NCI-H345 (cell line): ENCODE measurements around the gene AUTS2.

Experiments
- DNase-seq: peaks from one replicate; lab custom pipeline; 2025; lab: John Stamatoyannopoulos, UW

AUTS2 gene

DNA sequence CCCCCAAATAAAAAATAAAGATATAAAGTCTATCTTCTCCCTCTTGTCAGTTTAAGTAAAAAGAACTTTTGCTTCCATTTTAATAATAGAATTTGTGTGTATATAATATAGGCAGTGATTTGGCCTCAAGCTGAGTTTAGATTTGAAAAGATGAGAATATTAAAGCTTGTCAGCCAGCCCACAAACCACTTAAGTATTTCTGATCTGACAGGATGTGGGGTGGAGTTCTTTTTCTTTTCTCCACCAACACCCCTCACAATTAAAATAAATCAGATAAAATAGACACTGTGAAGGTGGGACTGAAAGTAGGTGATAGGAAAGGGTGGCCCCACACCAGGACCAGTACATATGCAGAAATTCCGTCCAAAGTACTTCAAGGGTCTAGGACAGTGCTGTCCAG lies 714.1 kb downstream of the AUTS2 start:
- DNase-seq: no peak

DNA sequence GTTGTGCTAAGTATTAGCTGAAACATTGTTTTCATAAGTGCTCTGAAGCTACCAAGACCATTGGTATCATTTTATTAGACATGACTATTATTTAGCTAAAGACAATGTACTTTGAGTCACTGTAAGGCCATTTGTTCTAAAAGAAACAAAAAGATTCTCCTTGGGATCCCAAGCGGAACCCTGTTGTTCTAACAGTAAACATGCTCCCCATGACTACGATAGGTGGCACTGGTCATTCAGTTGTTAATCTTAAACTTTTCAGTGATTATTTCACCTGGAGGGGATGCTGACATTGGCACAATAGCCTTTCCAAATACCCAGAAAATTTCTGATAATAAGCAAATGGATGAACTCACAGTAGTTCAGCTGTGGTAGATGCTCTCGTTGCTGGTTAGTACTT lies 715.0 kb downstream of the AUTS2 start:
- DNase-seq: no peak

DNA sequence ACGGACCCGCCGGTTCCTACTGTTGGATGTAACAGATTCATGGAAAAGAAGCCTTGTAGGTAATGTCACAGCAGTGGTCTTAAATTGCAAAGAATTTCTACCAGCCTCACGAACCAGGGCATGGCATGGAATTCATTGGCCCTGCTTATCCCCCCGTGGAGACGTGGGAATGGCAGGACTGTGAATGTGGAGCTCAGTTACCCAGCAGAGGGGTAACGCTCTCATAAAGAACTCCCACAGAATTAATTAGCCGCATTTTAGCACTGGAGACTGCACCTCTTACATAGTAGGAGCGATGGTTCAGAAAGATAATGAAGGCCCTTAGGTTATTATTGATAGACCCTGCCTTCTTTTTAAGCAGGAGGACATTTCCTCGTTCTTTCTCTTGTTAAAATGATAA lies 715.4 kb downstream of the AUTS2 start:
- no peak for DNase-seq

DNA sequence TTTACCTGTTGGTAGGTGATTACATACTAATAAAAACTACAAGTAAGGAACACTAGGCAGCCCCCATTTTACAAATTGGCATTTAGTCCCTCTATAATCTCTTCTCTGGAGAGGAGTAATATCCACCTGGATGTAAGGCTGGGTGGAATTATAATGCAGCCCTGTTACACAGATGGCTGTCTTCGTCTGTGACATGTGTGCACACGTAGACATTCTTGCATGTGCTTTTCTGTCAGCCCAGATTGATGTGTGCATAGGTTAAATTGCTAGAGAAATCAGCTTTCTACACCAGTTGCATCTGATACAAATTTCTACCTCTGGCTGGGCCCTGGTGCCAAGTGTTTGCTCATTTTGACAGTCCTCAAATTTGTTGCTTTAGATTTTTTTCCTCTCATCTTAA lies 715.9 kb downstream of the AUTS2 start:
- no peak for DNase-seq

DNA sequence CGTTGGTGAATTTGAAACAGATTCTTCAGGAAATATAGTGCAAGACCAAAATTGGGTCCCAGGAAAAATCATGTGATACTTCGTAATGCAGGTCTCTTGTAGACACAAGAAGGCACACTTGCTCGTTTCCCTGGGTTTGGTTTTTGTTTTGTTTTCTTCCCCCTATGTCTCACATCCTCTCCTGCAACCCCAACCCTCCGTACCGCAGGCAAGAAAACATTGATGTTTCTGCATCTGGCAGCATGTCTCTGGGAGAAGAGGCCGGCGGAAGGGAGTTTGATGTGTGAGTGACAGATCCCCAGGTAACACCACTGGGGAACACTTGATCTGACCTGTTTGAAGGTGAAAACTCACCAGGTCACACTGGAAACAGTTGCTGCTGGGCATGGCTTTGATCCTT lies 718.5 kb downstream of the AUTS2 start:
- no peak for DNase-seq

DNA sequence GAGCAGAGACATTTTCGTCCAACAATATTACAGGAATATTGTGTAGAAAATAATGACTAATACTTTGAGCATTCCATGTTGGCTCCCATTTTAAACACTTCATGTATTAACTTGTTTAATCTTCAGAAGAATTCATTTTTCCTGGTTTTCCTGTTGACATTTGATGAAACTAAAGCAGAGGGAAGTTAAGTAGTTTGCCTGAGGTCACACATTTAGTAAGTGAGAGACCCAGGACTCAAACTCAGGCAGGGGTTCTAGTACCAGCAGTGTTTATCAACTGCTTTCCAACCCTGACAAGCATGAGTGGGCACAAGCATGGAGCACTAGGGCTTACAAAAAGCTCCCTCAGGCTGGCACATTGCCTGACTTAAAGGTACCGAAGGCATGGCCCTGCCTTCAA lies 719.1 kb downstream of the AUTS2 start:
- DNase-seq: no peak

DNA sequence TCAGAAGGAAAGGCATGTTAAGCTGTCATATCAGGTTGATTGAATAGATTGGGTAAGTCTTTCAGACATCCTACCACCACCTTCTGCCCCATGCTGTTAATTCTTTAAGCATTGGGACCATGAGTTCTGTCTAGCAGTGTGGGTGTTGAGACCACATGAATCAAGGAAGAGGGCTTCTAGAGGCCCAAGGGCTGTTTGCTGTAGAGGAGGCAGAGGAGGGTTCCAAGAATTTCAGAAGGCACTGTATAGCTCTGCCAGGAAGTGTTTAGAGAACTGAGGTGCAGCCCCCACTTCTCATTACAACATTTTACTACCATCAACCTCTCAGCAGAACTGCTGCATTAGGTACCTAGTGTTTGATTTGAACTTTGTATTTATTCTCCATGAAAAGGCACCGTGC lies 720.2 kb downstream of the AUTS2 start:
- no peak for DNase-seq

DNA sequence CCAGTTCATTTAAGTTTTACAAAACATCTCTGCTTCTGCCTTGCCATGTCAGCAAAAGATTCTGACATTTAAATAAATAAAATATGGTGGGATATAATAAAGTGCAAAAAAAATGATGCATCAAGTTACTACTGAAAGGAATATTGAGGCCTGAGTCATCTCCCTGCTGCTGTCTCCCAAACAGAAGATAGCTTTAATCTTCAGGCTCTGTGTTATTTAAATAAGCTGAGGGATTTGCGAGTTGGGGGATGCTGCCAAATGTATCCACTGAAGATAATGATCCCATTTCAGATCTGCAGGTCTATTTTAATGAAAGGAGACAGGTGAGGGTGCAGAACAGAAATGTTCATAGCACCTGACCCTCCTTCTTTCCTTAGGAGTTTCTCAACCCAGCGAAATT lies 720.8 kb downstream of the AUTS2 start:
- DNase-seq: no peak

DNA sequence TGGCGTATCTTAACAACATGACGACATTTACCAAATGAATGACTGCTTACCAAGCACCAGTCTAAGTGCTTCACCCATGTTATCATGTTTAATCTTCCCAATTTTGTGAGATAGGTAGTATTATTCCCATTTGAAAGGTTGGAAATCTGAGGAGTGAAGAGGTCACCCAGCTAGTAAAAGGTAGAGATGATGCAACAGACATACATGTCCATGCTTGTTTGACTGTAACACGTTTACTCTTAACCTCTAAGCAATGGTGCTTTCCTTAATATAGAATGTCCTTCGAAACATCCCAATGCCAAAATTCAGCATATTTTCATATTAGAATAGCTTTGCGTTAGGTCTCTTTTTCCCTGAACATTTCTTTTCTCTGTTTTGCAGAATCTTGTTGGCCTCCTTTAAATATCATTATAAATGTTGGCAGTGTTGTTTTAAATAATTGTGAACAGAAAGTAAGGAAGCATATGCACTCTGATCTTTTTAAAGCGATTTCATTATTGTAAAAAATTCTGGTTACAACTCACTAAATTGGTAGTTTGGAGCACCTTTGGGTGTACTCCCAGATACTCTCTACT lies 722.8 kb downstream of the AUTS2 start:
- no peak for DNase-seq

DNA sequence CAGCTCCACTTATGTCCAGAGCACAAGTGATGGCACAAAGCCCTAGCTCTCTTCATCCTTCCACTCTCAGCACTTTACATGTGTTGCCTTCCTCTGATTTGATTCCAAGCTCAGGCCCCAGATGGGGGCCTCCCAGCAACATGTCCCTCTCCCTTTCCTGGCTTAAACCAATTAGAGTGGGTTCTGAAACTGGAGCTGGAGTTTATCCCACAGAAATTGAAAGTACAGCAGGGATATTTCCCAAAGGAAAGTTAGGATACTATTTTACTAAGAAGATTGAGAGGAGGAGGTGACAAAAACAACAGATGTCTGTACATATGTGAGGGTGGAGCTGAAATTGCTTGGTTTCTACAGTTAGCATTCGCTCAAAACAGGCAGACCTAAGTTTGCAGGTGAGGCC lies 724.6 kb downstream of the AUTS2 start:
- DNase-seq: no peak

DNA sequence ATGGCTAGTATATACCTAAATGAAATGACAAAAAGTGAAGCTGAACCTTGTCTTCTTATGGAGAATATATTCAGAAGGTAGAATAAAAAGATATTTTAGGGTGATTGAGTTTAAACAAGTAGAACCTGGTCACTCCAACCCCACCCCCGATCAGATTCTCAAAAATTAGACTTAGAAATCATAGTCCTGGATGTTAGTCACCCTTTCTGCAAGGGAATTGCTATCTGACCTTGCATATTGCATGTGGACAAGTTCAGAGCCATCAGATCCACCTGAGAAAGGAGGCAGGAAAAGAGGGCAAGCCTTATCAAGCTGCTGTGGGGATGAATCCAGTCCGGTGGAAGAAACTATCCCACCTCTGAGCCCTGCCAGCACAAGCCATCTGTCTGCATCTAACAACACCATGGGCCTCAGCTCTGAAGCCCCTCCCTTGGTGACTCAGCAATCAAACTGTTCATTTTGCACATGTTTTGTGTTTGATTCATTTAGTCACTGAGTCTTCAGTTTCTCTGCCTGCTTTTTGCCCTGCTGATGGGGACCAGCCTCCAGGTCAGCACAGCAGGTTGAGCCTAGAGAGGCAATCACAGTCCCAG lies 727.3 kb downstream of the AUTS2 start:
- no peak for DNase-seq

DNA sequence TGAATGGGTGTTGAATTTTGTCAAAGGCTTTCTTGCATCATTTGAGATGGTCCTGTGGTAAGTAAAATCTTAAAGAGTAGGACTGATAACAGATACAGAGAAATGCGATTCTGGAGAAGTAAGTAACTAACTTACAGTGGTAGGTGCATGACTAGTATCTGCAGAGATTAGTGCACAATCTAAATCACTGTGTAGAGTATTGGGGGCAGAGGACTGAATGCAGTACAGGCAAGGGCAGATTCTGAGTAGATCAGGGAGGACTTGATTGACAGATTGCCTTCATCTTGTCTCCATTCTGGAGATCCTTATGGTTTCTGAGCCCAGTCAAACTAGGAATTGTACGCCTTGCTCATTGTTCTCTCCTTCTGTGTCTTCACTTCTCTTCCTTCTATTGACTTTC lies 736.0 kb downstream of the AUTS2 start:
- no peak for DNase-seq

DNA sequence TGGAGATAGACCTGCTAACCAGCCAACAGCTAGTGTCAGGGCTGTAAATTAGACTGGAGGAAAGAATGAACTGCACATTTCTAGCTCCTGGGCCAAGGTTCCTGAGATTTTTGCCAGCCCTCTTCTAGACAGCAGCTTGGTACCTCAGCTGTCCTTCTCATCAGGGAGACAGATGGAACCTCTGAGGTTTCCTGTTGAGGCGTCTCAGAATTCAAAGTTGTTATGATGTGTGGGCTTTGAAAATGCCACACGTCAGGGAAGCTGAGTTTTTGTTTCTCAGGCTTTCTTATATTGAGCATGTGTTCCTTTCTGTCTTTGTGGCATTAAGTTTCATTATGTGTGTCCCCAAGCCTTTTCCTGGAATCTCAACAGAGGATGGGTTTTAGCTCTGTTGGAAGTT lies 736.6 kb downstream of the AUTS2 start:
- DNase-seq: no peak

DNA sequence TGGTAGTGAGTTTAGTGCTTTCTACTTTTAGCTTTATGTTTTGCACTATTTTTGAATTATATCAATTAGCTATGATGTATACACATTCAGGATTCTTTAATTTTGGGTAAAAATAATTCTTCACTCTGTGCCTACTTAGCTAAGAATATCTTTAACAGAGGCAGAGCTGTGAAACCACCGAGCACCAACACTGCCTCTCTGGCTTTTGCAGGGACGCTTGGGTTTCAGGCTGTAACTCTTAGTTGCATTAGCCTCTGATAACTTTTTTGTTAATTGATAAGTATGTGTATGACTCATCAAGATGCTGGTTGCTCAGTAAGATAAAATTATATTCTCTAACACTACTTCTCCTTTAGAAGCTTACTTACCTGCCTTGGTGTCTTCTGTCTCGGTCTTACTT lies 738.3 kb downstream of the AUTS2 start:
- no peak for DNase-seq

DNA sequence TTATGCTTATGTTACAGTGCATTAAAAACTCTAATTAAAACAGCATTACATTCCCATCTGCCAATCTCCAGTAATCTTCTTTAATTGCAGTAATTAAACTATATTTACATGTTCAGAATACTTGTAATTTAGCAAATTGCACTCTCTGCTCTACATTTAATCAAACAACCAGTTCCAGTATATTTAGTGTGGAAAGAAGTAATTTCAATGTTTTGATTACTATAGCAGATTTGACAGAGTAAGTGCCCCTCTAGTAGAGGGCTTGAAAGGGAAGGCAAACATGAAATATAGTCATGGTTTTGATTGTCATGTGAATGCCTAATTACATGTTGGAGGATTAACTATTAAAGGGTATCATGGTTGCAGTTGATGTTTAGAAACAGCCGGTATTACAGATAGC lies 739.7 kb downstream of the AUTS2 start:
- DNase-seq: no peak

DNA sequence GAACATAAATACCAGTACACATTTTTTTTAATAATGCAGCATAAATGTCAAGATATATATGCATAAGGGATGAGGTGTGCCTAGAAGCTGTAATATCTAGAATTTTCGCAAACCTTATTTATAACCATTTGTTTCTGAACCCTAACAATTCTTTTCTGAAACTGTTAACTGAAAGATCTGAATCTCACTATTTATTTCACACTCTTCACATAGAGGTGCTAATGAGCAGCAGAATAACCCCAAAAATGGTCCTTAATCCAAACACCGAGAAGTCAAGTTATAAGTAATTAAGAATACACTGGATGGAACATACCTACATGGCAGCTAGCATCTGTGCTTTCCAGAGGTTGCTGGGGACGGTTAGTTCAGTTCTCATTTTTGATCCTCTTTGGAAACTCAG lies 742.0 kb downstream of the AUTS2 start:
- no peak for DNase-seq

DNA sequence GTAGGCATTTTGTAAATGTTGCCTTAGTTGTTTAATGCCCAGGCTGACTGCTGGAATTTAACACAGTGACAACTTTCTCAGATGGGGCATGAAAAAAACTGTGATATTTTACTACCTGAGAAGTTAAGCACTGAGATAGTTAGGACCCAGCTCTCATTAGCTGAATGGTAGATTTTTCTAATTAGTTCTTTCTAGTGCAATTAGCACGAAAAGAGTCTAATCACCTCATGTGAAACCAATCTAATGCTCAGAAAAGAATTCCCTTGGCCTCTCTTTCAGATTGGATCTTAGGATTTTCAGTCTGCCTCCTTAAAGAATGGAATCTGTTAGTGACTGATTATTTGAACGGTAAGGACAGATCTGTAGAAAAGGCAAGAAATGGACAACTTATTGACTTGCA lies 743.2 kb downstream of the AUTS2 start:
- no peak for DNase-seq

DNA sequence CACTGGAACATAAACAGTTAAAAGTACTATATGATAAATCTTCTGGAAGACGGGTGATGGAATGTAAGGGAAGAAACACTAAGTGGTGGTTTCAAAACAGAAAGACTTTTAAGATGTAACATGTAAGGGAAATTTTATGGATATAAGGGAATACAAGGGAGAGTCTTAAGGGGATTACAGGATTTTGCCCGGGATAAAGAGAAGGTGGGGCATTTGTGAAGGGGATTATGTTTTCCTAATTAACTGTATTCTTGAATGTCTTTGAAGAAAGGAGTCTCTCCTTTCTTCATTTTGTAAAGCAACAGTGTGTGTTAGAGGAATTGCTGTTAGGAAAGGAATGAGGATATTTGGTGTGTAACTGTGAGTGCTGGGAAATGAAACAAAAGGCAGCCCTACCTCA lies 745.2 kb downstream of the AUTS2 start:
- no peak for DNase-seq

DNA sequence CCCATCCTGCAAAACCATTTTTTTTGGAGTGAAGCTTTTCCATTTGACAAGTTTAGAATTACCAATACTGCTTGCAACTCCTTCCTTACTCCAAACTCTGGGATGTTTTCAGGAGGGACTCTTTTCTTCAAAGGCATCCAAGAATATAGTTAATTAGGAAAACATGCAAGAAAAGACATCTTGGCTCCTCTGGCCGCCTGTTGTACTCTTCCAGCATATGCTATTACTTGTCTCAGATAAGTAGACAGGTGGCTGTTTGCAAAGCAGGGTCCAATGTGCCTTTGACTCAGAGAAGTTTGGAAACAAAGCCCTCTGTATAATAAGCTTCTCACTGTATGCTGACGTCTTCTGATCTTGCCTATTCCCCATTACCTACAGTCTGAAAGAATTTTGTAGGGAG lies 746.5 kb downstream of the AUTS2 start:
- DNase-seq: no peak

DNA sequence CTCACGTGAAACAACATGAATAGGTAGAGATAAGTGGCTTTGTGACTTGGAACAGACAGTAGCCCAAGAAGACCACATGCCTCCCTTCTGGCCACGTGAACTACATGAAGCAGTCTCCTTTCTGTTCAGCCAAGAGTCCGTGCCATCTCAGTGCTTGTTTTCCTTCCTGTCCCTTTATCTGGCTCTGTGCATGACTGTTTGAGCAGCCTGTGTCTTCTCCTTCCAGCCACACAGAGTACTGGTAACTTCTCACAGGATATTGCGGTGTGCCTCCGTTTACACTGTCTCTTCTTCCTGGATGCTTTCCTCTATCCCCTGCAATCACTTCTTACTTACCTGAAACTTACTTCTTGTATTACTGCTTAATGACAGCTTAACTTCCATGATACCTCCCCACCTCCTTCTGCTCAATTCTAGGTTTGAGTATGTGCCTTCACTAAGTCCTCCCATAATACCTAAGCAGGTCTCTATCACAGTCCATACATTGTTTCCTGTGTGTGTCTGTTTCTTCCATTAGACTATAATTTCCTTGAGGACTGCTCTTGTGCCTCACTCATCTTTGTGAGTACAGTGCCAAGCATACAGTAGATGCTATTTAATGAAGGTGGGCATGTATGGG lies 748.7 kb downstream of the AUTS2 start:
- DNase-seq: no peak

DNA sequence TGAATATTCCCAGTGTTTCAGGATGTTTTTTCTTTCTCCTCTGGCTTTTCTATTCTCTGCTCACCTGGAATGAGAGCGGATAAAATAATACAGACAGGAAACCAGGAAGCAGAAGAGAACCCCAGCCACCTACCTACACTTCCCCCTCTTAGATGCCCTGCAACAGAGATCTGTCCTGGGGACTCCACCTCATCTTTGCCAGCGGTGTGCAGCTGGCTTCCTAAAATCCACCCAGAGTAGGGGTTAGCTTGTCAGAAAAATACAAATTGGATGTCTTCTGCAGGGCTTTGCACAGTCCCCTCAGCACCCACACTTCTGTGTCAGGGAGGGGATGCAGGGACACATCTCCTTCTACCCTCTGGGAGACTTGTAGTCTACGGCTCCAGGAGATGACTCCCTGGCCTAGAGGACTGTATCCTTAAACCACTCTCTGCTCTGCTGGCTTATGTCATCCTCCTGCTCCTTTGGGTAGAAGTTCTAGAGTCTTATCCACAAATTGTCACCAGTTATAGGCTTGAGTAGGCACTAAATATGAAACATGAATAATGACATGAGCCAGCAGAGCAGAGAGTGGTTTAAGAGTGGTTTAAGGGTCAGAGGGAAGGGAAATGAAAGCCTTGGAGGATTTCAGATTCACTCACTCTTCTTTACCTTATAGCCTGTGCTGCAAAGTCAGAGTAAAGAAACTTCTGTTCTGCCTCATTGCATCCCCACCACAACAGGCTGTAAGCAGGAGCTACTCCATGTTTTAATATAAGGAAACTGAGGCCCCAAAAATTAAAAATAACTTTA lies 749.4 kb downstream of the AUTS2 start:
- DNase-seq: no peak

DNA sequence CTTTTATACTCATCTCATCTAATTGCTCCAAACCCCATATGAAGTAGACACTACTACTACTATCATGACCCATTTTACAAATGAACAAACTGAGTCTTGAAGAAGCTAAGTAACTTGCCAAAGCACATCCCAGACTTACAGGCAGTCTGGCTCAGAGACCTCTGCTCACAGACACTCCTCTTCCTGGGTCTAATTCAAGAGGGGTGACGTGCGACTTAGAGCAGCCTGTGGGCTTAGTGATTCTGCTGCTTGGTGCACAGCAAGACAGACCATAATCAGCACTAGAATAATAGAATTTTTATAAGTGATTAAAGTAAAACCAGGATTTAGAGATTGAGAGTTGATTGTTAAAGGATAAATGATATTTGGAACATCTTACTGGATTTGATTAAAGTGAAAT lies 750.8 kb downstream of the AUTS2 start:
- DNase-seq: no peak

DNA sequence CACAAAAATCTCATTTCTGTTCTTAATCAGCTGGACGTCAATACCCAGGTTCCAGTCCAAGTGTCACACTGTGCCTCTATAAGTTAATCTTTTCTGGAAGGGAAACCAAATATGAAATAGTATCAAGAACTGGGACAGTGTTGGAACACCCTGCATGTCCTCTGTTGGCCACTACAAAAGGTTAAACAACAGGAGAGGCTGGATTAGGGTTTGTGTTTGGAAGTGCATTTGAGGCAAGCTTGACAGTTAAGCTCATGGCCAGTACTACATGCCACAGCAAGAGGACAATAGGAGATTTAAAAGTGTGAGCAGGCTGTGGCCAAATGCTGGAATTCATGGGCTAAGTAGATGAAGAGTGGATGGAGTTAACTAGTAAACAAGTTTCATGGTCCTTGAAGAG lies 751.5 kb downstream of the AUTS2 start:
- DNase-seq: no peak
